ENCODE results near the gene ZNF358. TPM values are rescaled to one million over a fixed set of nuclear protein-coding genes. Genes with fewer than 3 reads are reported as not detected.
"Not testable (repeated sequence)": the region's sequence is repeated elsewhere in the genome, so short reads cannot be mapped to it uniquely, and the experiment has no call there.

The ZNF358 gene
- polyA plus RNA-seq, 10 donors: 35.8 to 55.2 (median 41.5) TPM

GRCh38 chr19:7534531-7535046, 18.7 kb downstream of the ZNF358 start:
- DNase-seq: peak; percentile 77 to 94 (median 90)

GRCh38 chr19:7535047-7535997, 19.4 kb downstream of the ZNF358 start, which contains the start of gene PNPLA6:
PNPLA6 (plus strand) TSS chr19:7535717; CDS start chr19:7535789, 72 bp downstream.
- peak; percentile 94 to 99 (median 98) for DNase-seq

DNA sequence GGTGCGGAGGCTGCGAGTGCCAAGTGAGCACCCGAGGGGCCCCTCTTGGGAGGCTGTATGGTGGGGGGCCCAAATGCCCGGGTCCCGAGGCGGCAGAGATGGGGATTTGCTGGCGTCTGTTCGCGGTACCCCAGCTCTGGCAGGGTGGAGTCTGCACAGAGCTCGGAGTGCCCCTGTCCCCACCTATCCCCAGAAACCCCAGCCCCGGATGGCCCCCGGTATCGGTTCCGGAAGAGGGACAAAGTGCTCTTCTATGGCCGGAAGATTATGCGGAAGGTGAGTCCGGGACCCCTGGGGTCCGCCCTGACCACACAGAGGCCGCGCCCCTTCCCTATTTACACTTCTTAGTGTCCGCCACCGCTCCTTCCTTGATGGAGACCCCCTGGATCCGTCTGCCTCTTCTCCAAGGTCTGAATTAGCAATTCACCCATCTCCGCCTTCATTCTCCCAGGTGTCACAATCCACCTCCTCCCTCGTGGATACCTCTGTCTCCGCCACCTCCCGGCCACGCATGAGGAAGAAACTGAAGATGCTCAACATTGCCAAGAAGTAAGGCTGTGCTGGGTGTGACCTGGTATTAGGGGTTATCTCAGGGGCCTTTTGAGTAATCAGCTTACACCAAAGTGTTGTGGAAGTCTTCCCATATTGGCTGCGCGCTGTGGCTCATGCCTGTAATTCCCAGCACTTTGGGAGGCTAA, 20.2 kb downstream of the ZNF358 start:
- DNase-seq: no peak

DNA sequence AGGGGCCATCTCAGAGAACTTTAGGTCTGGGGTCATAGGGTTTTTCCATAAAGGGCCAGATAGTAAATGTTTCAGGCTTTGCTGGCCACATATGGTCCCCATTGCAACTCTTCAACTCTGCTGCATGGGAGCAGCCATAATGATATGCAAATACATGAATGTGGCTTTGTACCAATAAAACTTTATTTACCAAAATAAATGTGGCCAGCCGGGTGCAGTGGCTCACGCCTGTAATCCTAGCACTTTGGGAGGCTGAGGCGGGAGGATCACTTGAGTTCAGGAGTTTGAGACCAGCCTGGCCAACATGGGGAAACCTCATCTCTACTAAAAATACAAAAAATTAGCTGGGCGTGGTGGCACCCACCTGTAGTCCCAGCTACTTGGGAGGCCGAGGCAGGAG, 23.1 kb downstream of the ZNF358 start:
- DNase-seq: not testable (repeated sequence)

GRCh38 chr19:7539827-7540425, 24.0 kb downstream of the ZNF358 start:
- no peak for DNase-seq

GRCh38 chr19:7540761-7541474, 25.0 kb downstream of the ZNF358 start:
- no peak for DNase-seq

DNA sequence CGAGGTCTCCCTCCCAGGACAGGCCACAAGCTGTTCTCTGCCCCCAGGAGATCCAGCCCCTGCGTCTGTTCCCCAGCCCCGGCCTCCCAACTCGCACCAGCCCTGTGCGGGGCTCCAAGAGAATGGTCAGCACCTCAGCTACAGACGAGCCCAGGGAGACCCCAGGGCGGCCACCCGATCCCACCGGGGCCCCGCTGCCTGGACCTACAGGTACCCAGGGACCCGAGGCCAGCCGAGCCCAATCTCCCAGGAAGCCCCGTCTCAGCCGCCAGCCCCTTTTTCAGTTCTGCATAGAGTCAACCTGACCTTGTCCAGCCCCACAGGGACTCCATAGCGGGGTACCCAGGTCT, 25.5 kb downstream of the ZNF358 start:
- no peak for DNase-seq

GRCh38 chr19:7541828-7542443, 26.0 kb downstream of the ZNF358 start:
- DNase-seq: no peak

DNA sequence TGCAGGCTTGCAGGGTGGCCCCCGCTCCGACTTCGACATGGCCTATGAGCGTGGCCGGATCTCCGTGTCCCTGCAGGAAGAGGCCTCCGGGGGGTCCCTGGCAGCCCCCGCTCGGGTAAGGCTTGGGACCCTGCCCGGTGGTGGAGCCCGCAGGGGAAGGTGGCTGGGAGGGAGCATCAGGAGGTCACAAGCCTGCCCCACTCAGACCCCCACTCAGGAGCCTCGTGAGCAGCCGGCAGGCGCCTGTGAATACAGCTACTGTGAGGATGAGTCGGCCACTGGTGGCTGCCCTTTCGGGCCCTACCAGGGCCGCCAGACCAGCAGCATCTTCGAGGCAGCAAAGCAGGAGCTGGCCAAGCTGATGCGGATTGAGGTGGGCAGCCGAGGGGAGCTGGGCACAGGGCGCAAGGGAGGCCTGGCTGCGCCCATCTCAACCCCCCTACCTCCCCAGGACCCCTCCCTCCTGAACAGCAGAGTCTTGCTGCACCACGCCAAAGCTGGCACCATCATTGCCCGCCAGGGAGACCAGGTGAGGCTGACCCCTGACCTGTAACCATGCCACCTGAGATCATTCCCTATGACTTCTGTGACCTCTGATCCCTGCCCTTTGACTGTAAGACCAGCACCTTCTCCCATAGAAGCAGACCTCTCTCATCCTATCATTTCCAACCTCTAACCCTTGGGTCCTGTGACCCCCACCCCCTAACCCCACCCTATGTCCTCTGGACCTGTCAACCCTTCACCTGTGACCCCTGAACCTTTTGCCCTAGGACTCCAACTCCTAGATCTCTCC, 26.8 kb downstream of the ZNF358 start:
- no peak for DNase-seq

DNA sequence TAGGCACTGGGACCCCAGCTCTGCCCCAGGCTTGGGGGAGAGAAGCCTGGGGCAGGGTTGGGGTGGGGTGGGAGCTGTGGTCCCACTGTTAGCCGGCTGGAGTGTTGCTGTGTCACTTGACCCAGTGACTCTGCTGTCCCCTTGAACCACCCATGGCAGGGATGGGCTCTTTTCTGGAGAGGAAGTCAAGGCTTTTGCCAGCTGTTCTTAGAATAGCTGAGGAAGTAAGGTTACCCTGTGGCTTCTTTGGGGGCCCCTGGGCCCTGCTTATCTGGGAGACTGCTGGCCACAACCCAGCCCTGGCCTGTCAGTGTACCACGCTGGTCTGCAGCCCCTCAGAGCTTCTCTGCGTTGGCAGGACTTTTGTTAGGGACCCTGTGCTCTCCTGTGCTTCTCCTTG, 28.7 kb downstream of the ZNF358 start:
- no peak for DNase-seq

- DNase-seq: no peak
Measured at GRCh38 chr19:7545300-7545699, 29.4 kb downstream of the ZNF358 start.

DNA sequence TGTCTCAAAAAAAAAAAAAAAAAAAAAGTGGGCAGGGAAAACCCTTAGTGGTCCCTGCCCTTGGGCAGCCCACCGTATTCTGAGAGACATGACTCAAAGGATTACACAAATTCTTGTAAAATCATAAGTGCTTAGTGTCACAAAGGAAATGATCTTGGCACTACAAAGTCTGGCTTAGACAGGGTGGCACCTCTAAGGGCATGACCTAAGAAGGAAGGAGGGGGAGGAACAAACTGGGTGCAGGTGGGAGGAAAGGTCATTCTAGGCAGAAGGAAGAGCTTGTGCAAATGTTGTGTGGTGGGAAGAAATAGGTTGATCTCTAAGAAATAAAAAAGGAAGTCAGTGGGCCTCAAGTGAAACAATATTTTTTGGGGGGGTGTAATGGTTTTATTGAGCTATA, 30.0 kb downstream of the ZNF358 start:
- no peak for DNase-seq

DNA sequence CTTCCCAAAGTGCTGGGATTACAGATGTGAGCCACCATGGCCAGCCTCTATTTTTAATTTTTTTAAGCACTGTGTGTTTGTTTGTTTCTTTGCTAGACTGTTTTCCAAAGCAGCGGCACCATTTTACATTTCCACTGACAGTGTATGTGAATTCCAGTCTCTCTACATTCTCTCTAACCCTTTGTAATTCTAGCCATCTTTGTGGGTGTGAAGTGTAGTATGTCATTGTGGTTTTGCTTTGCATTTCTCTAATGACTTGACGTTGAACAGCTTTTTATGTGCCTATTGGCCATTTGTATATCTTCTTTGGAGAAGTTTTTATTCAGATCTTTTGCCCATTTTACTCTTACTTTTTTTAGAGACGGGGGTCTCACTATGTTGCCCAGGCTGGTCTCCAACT, 31.3 kb downstream of the ZNF358 start:
- no peak for DNase-seq

DNA sequence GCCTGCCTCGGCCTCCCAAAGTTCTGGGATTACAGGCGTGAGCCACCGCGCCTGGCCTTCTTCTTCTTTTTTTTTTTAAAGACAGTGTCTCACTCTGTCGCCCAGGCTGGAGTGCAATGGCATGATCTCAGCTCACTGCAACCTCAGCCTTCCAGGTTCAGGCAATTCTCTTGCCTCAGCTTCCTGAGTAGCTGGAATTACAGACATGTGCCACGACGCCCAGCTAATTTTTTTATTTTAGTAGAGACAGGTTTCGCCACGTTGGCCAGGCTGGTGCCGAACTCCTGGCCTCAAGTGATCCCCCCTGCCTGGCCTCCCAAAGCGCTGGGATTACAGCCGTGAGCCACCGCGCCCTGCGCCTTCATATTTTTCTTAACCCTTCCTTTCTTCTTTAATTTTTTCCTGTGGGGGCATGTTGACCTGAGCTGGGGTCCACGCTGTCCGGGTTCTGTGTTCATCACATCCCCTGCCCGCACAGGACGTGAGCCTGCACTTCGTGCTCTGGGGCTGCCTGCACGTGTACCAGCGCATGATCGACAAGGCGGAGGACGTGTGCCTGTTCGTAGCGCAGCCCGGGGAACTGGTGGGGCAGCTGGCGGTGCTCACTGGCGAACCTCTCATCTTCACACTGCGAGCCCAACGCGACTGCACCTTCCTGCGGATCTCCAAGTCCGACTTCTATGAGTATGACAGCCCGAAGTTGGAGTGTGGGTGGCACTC, 33.7 kb downstream of the ZNF358 start:
- no peak for DNase-seq

DNA sequence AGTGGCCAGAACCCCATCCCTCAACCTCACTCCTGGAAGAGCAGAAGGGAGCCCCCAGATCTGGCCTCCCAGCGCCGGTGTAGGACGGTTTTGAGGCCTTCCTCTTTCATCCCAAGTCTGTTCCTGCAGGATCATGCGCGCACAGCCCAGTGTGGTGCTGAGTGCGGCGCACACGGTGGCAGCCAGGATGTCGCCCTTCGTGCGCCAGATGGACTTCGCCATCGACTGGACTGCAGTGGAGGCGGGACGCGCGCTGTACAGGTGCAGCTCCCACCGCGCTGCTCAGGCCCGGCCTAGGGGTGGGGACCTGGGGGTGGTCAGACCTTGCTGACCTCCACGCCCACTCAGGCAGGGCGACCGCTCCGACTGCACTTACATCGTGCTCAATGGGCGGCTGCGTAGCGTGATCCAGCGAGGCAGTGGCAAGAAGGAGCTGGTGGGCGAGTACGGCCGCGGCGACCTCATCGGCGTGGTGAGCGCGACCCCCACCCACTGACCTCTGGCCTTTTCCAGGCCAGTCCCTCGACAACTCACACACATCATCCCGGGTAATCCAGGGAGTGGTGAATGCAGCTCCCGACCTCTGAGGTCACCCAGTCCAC, 34.4 kb downstream of the ZNF358 start:
- no peak for DNase-seq

GRCh38 chr19:7550987-7551761, 35.3 kb downstream of the ZNF358 start:
- DNase-seq: peak; percentile 57 to 92 (median 80)

- no peak for DNase-seq
Measured at GRCh38 chr19:7552781-7553180, 36.9 kb downstream of the ZNF358 start.

GRCh38 chr19:7554565-7554964, 38.7 kb downstream of the ZNF358 start:
- no peak for DNase-seq
